Neural cell (in vitro differentiated cells): Measurements from ENCODE around the gene TMED6. TPM values are rescaled to one million over a fixed set of nuclear protein-coding genes. Genes with fewer than 3 reads are reported as not detected.

Experiments
- H2AFZ ChIP-seq: fragments of 200-600, 300-800 bp; sonication (generic), shearing (Covaris generic); 2 replicates; pipeline ENCODE4 v1.6.0; 2014; ENCODE audit warnings: low read depth, mild to moderate bottlenecking, antibody characterized with exemption, low read length, moderate library complexity
- H3F3A ChIP-seq: fragments of 200-600 bp; shearing (Covaris generic); 2 replicates; pipeline ENCODE4 v1.6.1; 2016; ENCODE audit warnings: mild to moderate bottlenecking, moderate library complexity, mixed read lengths, antibody characterized with exemption, low read length; ENCODE audit not compliant: insufficient read depth, poor library complexity, severe bottlenecking
- H3K27ac ChIP-seq: fragments of 200-600, 300-800 bp; sonication (generic), shearing (Covaris generic); 2 replicates; pipeline ENCODE4 v1.5.1; 2014; ENCODE audit warnings: mild to moderate bottlenecking, low read length, moderate library complexity
- H3K27me3 ChIP-seq: fragments of 300-800, 200-600 bp; sonication (generic), shearing (Covaris generic); 2 replicates; pipeline ENCODE4 v1.6.0; 2014; ENCODE audit warnings: mild to moderate bottlenecking, low read depth, low read length, moderate library complexity; ENCODE audit not compliant: insufficient read depth
- H3K36me3 ChIP-seq: fragments of 300-800, 200-600 bp; sonication (generic), shearing (Covaris generic); 2 replicates; pipeline ENCODE4 v1.5.1; 2014; ENCODE audit warnings: mild to moderate bottlenecking, antibody characterized with exemption, low read length, moderate library complexity; ENCODE audit not compliant: insufficient read depth
- H3K4me2 ChIP-seq: fragments of 300-800, 200-600 bp; sonication (generic), shearing (Covaris generic); 2 replicates; pipeline ENCODE4 v1.6.0; 2014; ENCODE audit warnings: mild to moderate bottlenecking, low read length
- H3K4me3 ChIP-seq: fragments of 300-800, 200-600 bp; sonication (generic), shearing (Covaris generic); 2 replicates; pipeline ENCODE4 v1.5.1; 2014; ENCODE audit warnings: mild to moderate bottlenecking, low read length, moderate library complexity
- H3K79me2 ChIP-seq: fragments of 200-600 bp; shearing (Covaris generic); replicated peaks from 2 replicates; pipeline ENCODE4 v1.6.0; 2014; ENCODE audit warnings: mild to moderate bottlenecking, low read length, moderate library complexity; ENCODE audit not compliant: insufficient read depth
- H3K9ac ChIP-seq: fragments of 300-800, 200-600 bp; sonication (generic), shearing (Covaris generic); 2 replicates; pipeline ENCODE4 v1.6.1; 2016; ENCODE audit warnings: mild to moderate bottlenecking, low read length, mixed read lengths
- H3K9me2 ChIP-seq: fragments of 200-600 bp; shearing (Covaris generic); 2 replicates; pipeline ENCODE4 v1.6.1; 2016; ENCODE audit warnings: mild to moderate bottlenecking, low read length, mixed read lengths; ENCODE audit not compliant: insufficient read depth
- H3K9me3 ChIP-seq: fragments of 200-600, 300-800 bp; sonication (generic), shearing (Covaris generic); 2 replicates; pipeline ENCODE4 v1.6.1; 2016; ENCODE audit warnings: mild to moderate bottlenecking, mixed run types, low read length, moderate library complexity, mixed read lengths
- H4K20me1 ChIP-seq: fragments of 200-600 bp; shearing (Covaris generic); 2 replicates; pipeline ENCODE4 v1.6.1; 2016; ENCODE audit warnings: mild to moderate bottlenecking, mixed run types; ENCODE audit not compliant: insufficient read depth
- EP300 ChIP-seq: fragments of 450-650 bp; conservative IDR thresholded peaks from 2 replicates; pipeline ENCODE4 v1.6.1; 2014; ENCODE audit warnings: antibody characterized with exemption, mild to moderate bottlenecking, moderate library complexity; ENCODE audit not compliant: poor library complexity, severe bottlenecking
- EZH2 ChIP-seq: fragments of 200-600, 300-800 bp; shearing (Covaris generic), sonication (generic); IDR thresholded peaks from 2 replicates; pipeline ENCODE4 v1.6.1; 2014; ENCODE audit warnings: antibody characterized with exemption, low read length, borderline replicate concordance, mild to moderate bottlenecking; ENCODE audit not compliant: insufficient read depth, poor library complexity, severe bottlenecking
- MXI1 ChIP-seq: fragments of 450-650 bp; conservative IDR thresholded peaks from 2 replicates; pipeline ENCODE4 v1.6.1; 2014; ENCODE audit warnings: antibody characterized with exemption, mild to moderate bottlenecking; ENCODE audit not compliant: poor library complexity, severe bottlenecking
- POLR2AphosphoS5 ChIP-seq: IDR thresholded peaks from 2 replicates; pipeline ENCODE4 v1.6.1; 2012
- RAD21 ChIP-seq: fragments of 450-650 bp; conservative IDR thresholded peaks from 2 replicates; pipeline ENCODE4 v1.6.1; 2014; ENCODE audit warnings: antibody characterized with exemption, mild to moderate bottlenecking, moderate library complexity
- SMC3 ChIP-seq: fragments of 450-650 bp; conservative IDR thresholded peaks from 2 replicates; pipeline ENCODE4 v1.6.1; 2014; ENCODE audit warnings: antibody characterized with exemption, mild to moderate bottlenecking, moderate library complexity; ENCODE audit not compliant: poor library complexity
- TAF1 ChIP-seq: IDR thresholded peaks from 2 replicates; pipeline ENCODE4 v1.6.1; 2012; ENCODE audit warnings: low read depth
- polyA plus RNA-seq: library from polyadenylated mRNA; depleted of rRNA; stranded (reverse); fragments of >200 nt; gene quantifications from 2 replicates; pipeline ENCODE4 v1.2.3, GENCODE V29; 2014
- TF ChIP-seq, protein P1 (sequence below): fragments of 450-650 bp; IDR thresholded peaks from 2 replicates; pipeline ENCODE4 v1.5.1; 2014; ENCODE audit warnings: antibody characterized with exemption, mild to moderate bottlenecking, moderate library complexity; ENCODE audit not compliant: poor library complexity, severe bottlenecking
- TF ChIP-seq, protein P2 (sequence below): IDR thresholded peaks from 2 replicates; pipeline ENCODE4 v1.6.1; 2012; ENCODE audit warnings: borderline replicate concordance

The TMED6 gene
- polyA plus RNA-seq, 1 donor from 2014 or later, result not detected

- Histone ChIP-seq H3K27ac (no peak overlapping the region), H2AFZ (no peak overlapping the region), H3K79me2 (no peaks in the 10 kb centered on the region), H3K27me3 (no peaks in the 10 kb centered on the region), H3K4me3 (no peak overlapping the region), H4K20me1 (no peaks in the 10 kb centered on the region), H3K4me2 (no peak overlapping the region), H3K9ac (no peak overlapping the region), H3K9me2 (no peaks in the 10 kb centered on the region), H3K36me3 (peaks cover 4% of the 10 kb centered on the region), H3K9me3 (no peaks in the 10 kb centered on the region), H3F3A (no peaks in the 10 kb centered on the region)
- TF ChIP-seq, protein P1, sequence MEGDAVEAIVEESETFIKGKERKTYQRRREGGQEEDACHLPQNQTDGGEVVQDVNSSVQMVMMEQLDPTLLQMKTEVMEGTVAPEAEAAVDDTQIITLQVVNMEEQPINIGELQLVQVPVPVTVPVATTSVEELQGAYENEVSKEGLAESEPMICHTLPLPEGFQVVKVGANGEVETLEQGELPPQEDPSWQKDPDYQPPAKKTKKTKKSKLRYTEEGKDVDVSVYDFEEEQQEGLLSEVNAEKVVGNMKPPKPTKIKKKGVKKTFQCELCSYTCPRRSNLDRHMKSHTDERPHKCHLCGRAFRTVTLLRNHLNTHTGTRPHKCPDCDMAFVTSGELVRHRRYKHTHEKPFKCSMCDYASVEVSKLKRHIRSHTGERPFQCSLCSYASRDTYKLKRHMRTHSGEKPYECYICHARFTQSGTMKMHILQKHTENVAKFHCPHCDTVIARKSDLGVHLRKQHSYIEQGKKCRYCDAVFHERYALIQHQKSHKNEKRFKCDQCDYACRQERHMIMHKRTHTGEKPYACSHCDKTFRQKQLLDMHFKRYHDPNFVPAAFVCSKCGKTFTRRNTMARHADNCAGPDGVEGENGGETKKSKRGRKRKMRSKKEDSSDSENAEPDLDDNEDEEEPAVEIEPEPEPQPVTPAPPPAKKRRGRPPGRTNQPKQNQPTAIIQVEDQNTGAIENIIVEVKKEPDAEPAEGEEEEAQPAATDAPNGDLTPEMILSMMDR, result no peak
- TF ChIP-seq, protein P2, sequence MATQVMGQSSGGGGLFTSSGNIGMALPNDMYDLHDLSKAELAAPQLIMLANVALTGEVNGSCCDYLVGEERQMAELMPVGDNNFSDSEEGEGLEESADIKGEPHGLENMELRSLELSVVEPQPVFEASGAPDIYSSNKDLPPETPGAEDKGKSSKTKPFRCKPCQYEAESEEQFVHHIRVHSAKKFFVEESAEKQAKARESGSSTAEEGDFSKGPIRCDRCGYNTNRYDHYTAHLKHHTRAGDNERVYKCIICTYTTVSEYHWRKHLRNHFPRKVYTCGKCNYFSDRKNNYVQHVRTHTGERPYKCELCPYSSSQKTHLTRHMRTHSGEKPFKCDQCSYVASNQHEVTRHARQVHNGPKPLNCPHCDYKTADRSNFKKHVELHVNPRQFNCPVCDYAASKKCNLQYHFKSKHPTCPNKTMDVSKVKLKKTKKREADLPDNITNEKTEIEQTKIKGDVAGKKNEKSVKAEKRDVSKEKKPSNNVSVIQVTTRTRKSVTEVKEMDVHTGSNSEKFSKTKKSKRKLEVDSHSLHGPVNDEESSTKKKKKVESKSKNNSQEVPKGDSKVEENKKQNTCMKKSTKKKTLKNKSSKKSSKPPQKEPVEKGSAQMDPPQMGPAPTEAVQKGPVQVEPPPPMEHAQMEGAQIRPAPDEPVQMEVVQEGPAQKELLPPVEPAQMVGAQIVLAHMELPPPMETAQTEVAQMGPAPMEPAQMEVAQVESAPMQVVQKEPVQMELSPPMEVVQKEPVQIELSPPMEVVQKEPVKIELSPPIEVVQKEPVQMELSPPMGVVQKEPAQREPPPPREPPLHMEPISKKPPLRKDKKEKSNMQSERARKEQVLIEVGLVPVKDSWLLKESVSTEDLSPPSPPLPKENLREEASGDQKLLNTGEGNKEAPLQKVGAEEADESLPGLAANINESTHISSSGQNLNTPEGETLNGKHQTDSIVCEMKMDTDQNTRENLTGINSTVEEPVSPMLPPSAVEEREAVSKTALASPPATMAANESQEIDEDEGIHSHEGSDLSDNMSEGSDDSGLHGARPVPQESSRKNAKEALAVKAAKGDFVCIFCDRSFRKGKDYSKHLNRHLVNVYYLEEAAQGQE, result no peak
- TF ChIP-seq POLR2AphosphoS5 (no peak), SMC3 (no peak), MXI1 (no peak), EZH2 (no peak), EP300 (no peak), TAF1 (no peak)
Measured at GRCh38 chr16:69367980-69368379, 16.4 kb upstream of the TMED6 start.

DNA sequence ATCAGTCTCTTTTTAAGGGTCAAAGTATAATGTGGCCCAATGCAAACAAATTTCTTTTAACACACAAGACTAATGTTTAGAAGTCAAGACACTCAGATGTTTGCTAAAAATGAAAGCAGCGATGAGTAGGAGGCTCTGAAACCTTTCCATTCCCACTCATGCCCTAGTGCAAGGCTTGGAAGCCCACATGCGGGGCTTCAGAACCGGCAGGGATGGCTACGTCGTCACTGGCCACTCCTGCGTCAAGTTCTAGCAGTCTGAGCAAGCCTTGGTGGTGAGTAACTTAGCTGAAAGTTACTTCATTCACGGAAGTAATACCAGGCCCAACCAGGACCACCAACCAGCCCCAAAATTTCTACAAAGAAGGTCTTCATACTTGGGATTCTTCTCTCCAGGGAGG lies 14.8 kb upstream of the TMED6 start:
- Histone ChIP-seq H3K79me2 (no peaks in the 10 kb centered on the region), H3K36me3 (peaks cover 7% of the 10 kb centered on the region)

More for the DNA sequence above, 14.8 kb upstream of the TMED6 start:
- no peak overlapping the region for H2AFZ ChIP-seq
- H3K4me3 ChIP-seq, result no peak overlapping the region
- H4K20me1 ChIP-seq, result no peaks in the 10 kb centered on the region
- H3K9me3 ChIP-seq, result no peaks in the 10 kb centered on the region
- H3K4me2 ChIP-seq, result no peak overlapping the region
- TF ChIP-seq EP300, result no peak
- TF ChIP-seq SMC3, result no peak
- TF ChIP-seq POLR2AphosphoS5, result no peak
- TF ChIP-seq, protein P2, result no peak
- TF ChIP-seq MXI1, result no peak
- TF ChIP-seq, protein P1, result no peak
- no peak for TF ChIP-seq EZH2
- no peak for TF ChIP-seq TAF1
- no peak for TF ChIP-seq RAD21
- no peaks in the 10 kb centered on the region for H3F3A ChIP-seq
- no peak overlapping the region for H3K27ac ChIP-seq
- H3K9ac ChIP-seq, result no peak overlapping the region
- no peaks in the 10 kb centered on the region for H3K27me3 ChIP-seq
- H3K9me2 ChIP-seq, result no peaks in the 10 kb centered on the region
